Neural progenitor cell (in vitro differentiated cells): ENCODE data around the gene PSEN1. TPM values are rescaled to one million over a fixed set of nuclear protein-coding genes. Genes with fewer than 3 reads are reported as not detected.

Experiments used
- DNase-seq: peaks from one replicate; pipeline ENCODE4 v3.0.0-alpha.2; 2016; ENCODE audit warnings: low spot score
- H2AFZ ChIP-seq: fragments of 200-600 bp; sonication (generic); replicated peaks from 2 replicates; pipeline ENCODE4 v1.6.1; 2016; ENCODE audit warnings: antibody characterized with exemption
- H3F3A ChIP-seq: fragments of 200-600 bp; sonication (generic); 2 replicates; pipeline ENCODE4 v1.6.1; 2016; ENCODE audit warnings: antibody characterized with exemption, low read depth
- H3K27ac ChIP-seq: fragments of 200-600 bp; sonication (generic); 2 replicates; pipeline ENCODE4 v1.5.1; 2016; ENCODE audit warnings: mild to moderate bottlenecking
- H3K27me3 ChIP-seq: fragments of 200-600 bp; sonication (generic); 2 replicates; pipeline ENCODE4 v1.6.1; 2016; ENCODE audit warnings: mild to moderate bottlenecking, moderate library complexity
- H3K36me3 ChIP-seq: fragments of 200-600 bp; sonication (generic); 2 replicates; pipeline ENCODE4 v1.5.1; 2016
- H3K4me1 ChIP-seq: fragments of 200-600 bp; sonication (generic); 2 replicates; pipeline ENCODE4 v1.6.1; 2016; ENCODE audit warnings: mixed run types
- H3K4me2 ChIP-seq: fragments of 200-600 bp; sonication (generic); 2 replicates; pipeline ENCODE4 v1.6.1; 2016
- H3K4me3 ChIP-seq: fragments of 200-600 bp; sonication (generic); 2 replicates; pipeline ENCODE4 v1.5.1; 2016
- H3K79me2 ChIP-seq: fragments of 200-600 bp; sonication (generic); 2 replicates; pipeline ENCODE4 v1.6.1; 2016; ENCODE audit warnings: low read depth
- H3K9ac ChIP-seq: fragments of 200-600 bp; sonication (generic); 2 replicates; pipeline ENCODE4 v1.6.1; 2016
- H3K9me3 ChIP-seq: fragments of 200-600 bp; sonication (generic); 2 replicates; pipeline ENCODE4 v1.5.1; 2016; ENCODE audit warnings: low read depth
- H4K20me1 ChIP-seq: fragments of 200-600 bp; sonication (generic); 2 replicates; pipeline ENCODE4 v1.6.1; 2016; ENCODE audit warnings: low read depth
- H3K27ac Mint-ChIP-seq: 3 replicates; pipeline ENCODE4 v1.8.0; 2021; ENCODE audit warnings: mixed read lengths
- H3K27me3 Mint-ChIP-seq: 2 replicates; pipeline ENCODE4 v1.8.0; 2022; ENCODE audit warnings: low read depth, mild to moderate bottlenecking, inconsistent platforms, moderate library complexity, mixed read lengths; ENCODE audit not compliant: insufficient read depth
- H3K36me3 Mint-ChIP-seq: 3 replicates; pipeline ENCODE4 v1.8.0; 2021; ENCODE audit warnings: mixed read lengths
- H3K4me1 Mint-ChIP-seq: 3 replicates; pipeline ENCODE4 v1.8.0; 2021; ENCODE audit warnings: mixed read lengths
- H3K4me3 Mint-ChIP-seq: 3 replicates; pipeline ENCODE4 v1.8.0; 2021; ENCODE audit warnings: mild to moderate bottlenecking, moderate library complexity, mixed read lengths
- H3K9me3 Mint-ChIP-seq: 3 replicates; pipeline ENCODE4 v1.8.0; 2020; ENCODE audit warnings: mixed read lengths
- CTCF ChIP-seq: fragments of 200-600 bp; sonication (generic); IDR thresholded peaks from 2 replicates; pipeline ENCODE4 v1.5.1; 2017; ENCODE audit warnings: antibody characterized with exemption, mild to moderate bottlenecking
- EZH2 ChIP-seq: fragments of 200-600 bp; sonication (generic); IDR thresholded peaks from 2 replicates; pipeline ENCODE4 v1.6.1; 2017; ENCODE audit warnings: antibody characterized with exemption, mild to moderate bottlenecking, moderate library complexity
- EZH2phosphoT487 ChIP-seq: fragments of 200-600 bp; sonication (generic); IDR thresholded peaks from 2 replicates; pipeline ENCODE4 v1.6.1; 2017; ENCODE audit warnings: antibody characterized with exemption
- total RNA-seq: library from RNA; depleted of rRNA; stranded (reverse); fragments of >200 nt; gene quantifications from 2 replicates; pipeline ENCODE4 v1.2.3, GENCODE V29; 2015; ENCODE audit warnings: low replicate concordance

Gene PSEN1
- total RNA-seq, 1 donor from 2014 or later, result 80.5 TPM

- Histone ChIP-seq H3K9me3 (no peaks in the 10 kb centered on the region), H3K36me3 (peaks cover 9% of the 10 kb centered on the region), H3K27ac (no peak overlapping the region), H3K9ac (no peak overlapping the region), H4K20me1 (no peaks in the 10 kb centered on the region), H3K4me1 (peaks cover 2% of the 10 kb centered on the region), H3K4me3 (no peak overlapping the region), H2AFZ (no peak overlapping the region), H3K27me3 (no peaks in the 10 kb centered on the region), H3K79me2 (no peaks in the 10 kb centered on the region), H3F3A (peaks cover 4% of the 10 kb centered on the region), H3K4me2 (no peak overlapping the region)
- TF ChIP-seq EZH2phosphoT487 (no peak), EZH2 (no peak), CTCF (no peak)
- H3K27ac Mint-ChIP-seq, result no peak overlapping the region
- H3K4me3 Mint-ChIP-seq, result no peak overlapping the region
- peaks cover 48% of the 10 kb centered on the region for H3K36me3 Mint-ChIP-seq
- H3K27me3 Mint-ChIP-seq, result no peaks in the 10 kb centered on the region
- no peak for DNase-seq
- H3K4me1 Mint-ChIP-seq, result peaks cover 13% of the 10 kb centered on the region
- H3K9me3 Mint-ChIP-seq, result no peaks in the 10 kb centered on the region
These were observed 81.1 kb downstream of the PSEN1 start for GRCh38 chr14:73217411-73217810.

- TF ChIP-seq EZH2, result no peak
- peaks cover 10% of the 10 kb centered on the region for H3K4me1 ChIP-seq
- no peaks in the 10 kb centered on the region for H3K79me2 ChIP-seq
- H3K36me3 ChIP-seq, result peaks cover 6% of the 10 kb centered on the region
- no peaks in the 10 kb centered on the region for H3K9me3 Mint-ChIP-seq
- peaks cover 43% of the 10 kb centered on the region for H3K36me3 Mint-ChIP-seq
- H2AFZ ChIP-seq, result no peak overlapping the region
- peaks cover 3% of the 10 kb centered on the region for H4K20me1 ChIP-seq
- no peaks in the 10 kb centered on the region for H3K27me3 Mint-ChIP-seq
- H3K4me1 Mint-ChIP-seq, result peaks cover 24% of the 10 kb centered on the region
- peaks cover 12% of the 10 kb centered on the region for H3F3A ChIP-seq
- no peak for DNase-seq
- H3K4me3 Mint-ChIP-seq, result no peak overlapping the region
- H3K27ac Mint-ChIP-seq, result no peak overlapping the region
- no peak overlapping the region for H3K4me2 ChIP-seq
- no peaks in the 10 kb centered on the region for H3K27me3 ChIP-seq
- H3K27ac ChIP-seq, result no peak overlapping the region
- H3K4me3 ChIP-seq, result no peak overlapping the region
- H3K9me3 ChIP-seq, result no peaks in the 10 kb centered on the region
- H3K9ac ChIP-seq, result no peak overlapping the region
These were observed 83.8 kb downstream of the PSEN1 start for GRCh38 chr14:73220061-73220460.

GRCh38 chr14:73220634-73221033, 84.3 kb downstream of the PSEN1 start:
- Mint-ChIP-seq H3K27me3 (no peaks in the 10 kb centered on the region), H3K36me3 (peaks cover 45% of the 10 kb centered on the region), H3K4me1 (peaks cover 24% of the 10 kb centered on the region), H3K9me3 (no peaks in the 10 kb centered on the region), H3K27ac (no peak overlapping the region), H3K4me3 (no peak overlapping the region)
- H3K4me1 ChIP-seq, result peaks cover 10% of the 10 kb centered on the region
- no peak overlapping the region for H3K4me2 ChIP-seq
- no peak overlapping the region for H3K27ac ChIP-seq
- H3K36me3 ChIP-seq, result peaks cover 6% of the 10 kb centered on the region
- DNase-seq, result no peak
- peaks cover 12% of the 10 kb centered on the region for H3F3A ChIP-seq
- no peaks in the 10 kb centered on the region for H3K27me3 ChIP-seq
- H3K9ac ChIP-seq, result no peak overlapping the region
- H3K4me3 ChIP-seq, result no peak overlapping the region
- H4K20me1 ChIP-seq, result peaks cover 3% of the 10 kb centered on the region
- H3K9me3 ChIP-seq, result no peaks in the 10 kb centered on the region
- TF ChIP-seq EZH2phosphoT487 (no peak), CTCF (no peak), EZH2 (no peak)
- no peak overlapping the region for H2AFZ ChIP-seq
- H3K79me2 ChIP-seq, result no peaks in the 10 kb centered on the region

- Mint-ChIP-seq H3K27me3 (no peaks in the 10 kb centered on the region), H3K27ac (no peak overlapping the region), H3K4me1 (peaks cover 24% of the 10 kb centered on the region), H3K9me3 (no peaks in the 10 kb centered on the region), H3K4me3 (no peak overlapping the region), H3K36me3 (peaks cover 44% of the 10 kb centered on the region)
- no peak for DNase-seq
- no peak overlapping the region for H3K4me3 ChIP-seq
- H3F3A ChIP-seq, result peaks cover 12% of the 10 kb centered on the region
- no peaks in the 10 kb centered on the region for H3K27me3 ChIP-seq
- no peak overlapping the region for H3K9ac ChIP-seq
- H2AFZ ChIP-seq, result no peak overlapping the region
- no peak overlapping the region for H3K4me2 ChIP-seq
- H3K79me2 ChIP-seq, result no peaks in the 10 kb centered on the region
- H4K20me1 ChIP-seq, result peaks cover 3% of the 10 kb centered on the region
- TF ChIP-seq CTCF, result no peak
- no peak for TF ChIP-seq EZH2phosphoT487
- no peak for TF ChIP-seq EZH2
- no peaks in the 10 kb centered on the region for H3K9me3 ChIP-seq
- peaks cover 10% of the 10 kb centered on the region for H3K4me1 ChIP-seq
- no peak overlapping the region for H3K27ac ChIP-seq
- H3K36me3 ChIP-seq, result peaks cover 6% of the 10 kb centered on the region
These were observed 85.6 kb downstream of the PSEN1 start for GRCh38 chr14:73221945-73222344.
